Measurements from ENCODE around the gene OR10H5.

GRCh38 chr19:15810335-15810734 is 22.9 kb downstream of the OR10H5 start:
- TF ChIP-seq CTCF (IDR thresholded peaks at IDR 0.05) (peak; percentile 21 to 42 (median 36)), POLR2A (IDR thresholded peaks at IDR 0.05) (no peak)

All from uterus (tissue), 2 donors.